SU-DHL-6 (cell line): Measurements from ENCODE around the gene RAB10.

Source experiments
- EZH2phosphoT487 ChIP-seq: fragments of 200-600 bp; sonication (generic), shearing (Covaris generic); conservative IDR thresholded peaks from 2 replicates; pipeline ENCODE4 v1.6.1; 2018; ENCODE audit warnings: mild to moderate bottlenecking, antibody characterized with exemption, low read length, moderate library complexity, mixed read lengths
- TF ChIP-seq, protein P1 (sequence below): fragments of 200-600 bp; sonication (generic); IDR thresholded peaks from one replicate; pipeline ENCODE4 v1.5.1; 2017; ENCODE audit warnings: antibody characterized with exemption, mild to moderate bottlenecking, low read length, moderate library complexity; ENCODE audit not compliant: insufficient read depth, poor library complexity, severe bottlenecking

DNA sequence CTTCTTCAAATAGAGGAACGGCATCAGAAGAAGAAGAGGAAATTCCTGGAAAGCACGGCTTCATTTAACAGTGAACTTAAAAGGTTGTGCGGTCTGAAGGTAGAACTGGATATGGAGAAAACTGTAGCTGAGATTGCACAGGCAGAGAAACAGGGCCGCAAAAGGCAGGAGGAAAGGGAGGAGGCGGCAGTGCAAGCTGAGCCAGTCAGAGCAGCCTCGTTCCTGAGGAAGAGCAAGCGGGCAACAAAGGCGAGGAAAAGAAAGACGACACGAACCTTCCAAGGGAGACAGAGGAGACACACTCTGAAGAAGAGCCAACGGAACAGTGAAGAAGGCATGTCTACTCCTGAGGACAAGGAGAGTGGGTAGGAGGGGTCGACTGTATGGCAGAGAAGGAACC, 116.4 kb downstream of the RAB10 start:
- TF ChIP-seq, protein P1, sequence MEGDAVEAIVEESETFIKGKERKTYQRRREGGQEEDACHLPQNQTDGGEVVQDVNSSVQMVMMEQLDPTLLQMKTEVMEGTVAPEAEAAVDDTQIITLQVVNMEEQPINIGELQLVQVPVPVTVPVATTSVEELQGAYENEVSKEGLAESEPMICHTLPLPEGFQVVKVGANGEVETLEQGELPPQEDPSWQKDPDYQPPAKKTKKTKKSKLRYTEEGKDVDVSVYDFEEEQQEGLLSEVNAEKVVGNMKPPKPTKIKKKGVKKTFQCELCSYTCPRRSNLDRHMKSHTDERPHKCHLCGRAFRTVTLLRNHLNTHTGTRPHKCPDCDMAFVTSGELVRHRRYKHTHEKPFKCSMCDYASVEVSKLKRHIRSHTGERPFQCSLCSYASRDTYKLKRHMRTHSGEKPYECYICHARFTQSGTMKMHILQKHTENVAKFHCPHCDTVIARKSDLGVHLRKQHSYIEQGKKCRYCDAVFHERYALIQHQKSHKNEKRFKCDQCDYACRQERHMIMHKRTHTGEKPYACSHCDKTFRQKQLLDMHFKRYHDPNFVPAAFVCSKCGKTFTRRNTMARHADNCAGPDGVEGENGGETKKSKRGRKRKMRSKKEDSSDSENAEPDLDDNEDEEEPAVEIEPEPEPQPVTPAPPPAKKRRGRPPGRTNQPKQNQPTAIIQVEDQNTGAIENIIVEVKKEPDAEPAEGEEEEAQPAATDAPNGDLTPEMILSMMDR = no peak
- TF ChIP-seq EZH2phosphoT487 = no peak
